K562 (cell line): ENCODE measurements around the gene SIKE1. TPM values are rescaled to one million over a fixed set of nuclear protein-coding genes. Genes with fewer than 3 reads are reported as not detected.
"Not testable (repeated sequence)": the region's sequence is repeated elsewhere in the genome, so short reads cannot be mapped to it uniquely, and the experiment has no call there.

Source experiments
- ATAC-seq: fragments of 200-7000 bp; cut with Tn5 transposase; 3 replicates; pipeline ENCODE4 v1.9.1; 2020; ENCODE audit warnings: moderate library complexity
- BruUV-seq: library from RNA; stranded (reverse); fragments of 400-500 nt; replicated peaks from 2 replicates; lab custom pipeline; 2021; lab: Mats Ljungman, UMichigan
- CTCF ChIA-PET: fragments of 300-600 bp; formaldehyde crosslinking; extraction: SDS; loops from one replicate; lab custom pipeline; 2021; ENCODE audit warnings: low intra/inter-chr PET ratio; lab: Yijun Ruan, JAX
- POLR2A ChIA-PET: fragments of 300-600, 350-650 bp; sonication (Branson Sonifier 250); formaldehyde crosslinking; extraction: SDS; loops from one replicate; lab custom pipeline; 2021; ENCODE audit warnings: antibody characterized with exemption, inconsistent platforms; lab: Yijun Ruan, JAX
- DNase-seq, 4 experiments: peaks; one replicate each; pipeline versions ENCODE4 v3.0.0 to v3.0.0-alpha.2; 2011 to 2018; ENCODE audit warnings: low spot score in 3 of 4, mixed read lengths in 3 of 4; ENCODE audit errors: extremely low read depth in 1 of 4
- FAIRE-seq: peaks from 2 replicates; lab custom pipeline; 2011; peaks lifted over from hg19 to GRCh38; lab: Jason Lieb, UNC
- H2AFZ ChIP-seq: 2 replicates; pipeline ENCODE4 v1.6.0; 2011; ENCODE audit warnings: low read depth, low read length, control low read depth, inconsistent platforms
- H3K27ac ChIP-seq: fragments of 200-600 bp; 3 replicates; pipeline ENCODE4 v1.8.0; 2011; ENCODE audit warnings: low read depth, mild to moderate bottlenecking, control low read depth, inconsistent platforms, low read length, moderate library complexity, mixed read lengths; ENCODE audit errors: extremely low read depth
- H3K27me3 ChIP-seq, 2 experiments: fragments of 300-600 bp in 1 of 2; 2 replicates in 1 of 2; 3 replicates in 1 of 2; pipeline versions ENCODE4 v1.6.0 to v1.8.0; 2011; ENCODE audit warnings: inconsistent platforms in 2 of 2, low read length in 2 of 2, mild to moderate bottlenecking in 1 of 2, mixed read lengths in 1 of 2, moderate library complexity in 1 of 2; ENCODE audit not compliant: control insufficient read depth in 2 of 2, insufficient read depth in 2 of 2
- H3K36me3 ChIP-seq: fragments of 300-600 bp; 3 replicates; pipeline ENCODE4 v1.8.0; 2011; ENCODE audit warnings: mild to moderate bottlenecking, low read length, inconsistent platforms; ENCODE audit not compliant: control insufficient read depth, insufficient read depth
- H3K4me1 ChIP-seq, 2 experiments: fragments of 200-600 bp in 1 of 2; replicated peaks in 1 of 2; 2 replicates in 1 of 2; 3 replicates in 1 of 2; pipeline versions ENCODE4 v1.5.1 to v1.8.0; 2011; ENCODE audit warnings: inconsistent platforms in 2 of 2, low read length in 2 of 2, mild to moderate bottlenecking in 1 of 2, mixed read lengths in 1 of 2, moderate library complexity in 1 of 2; ENCODE audit not compliant: control insufficient read depth in 2 of 2, insufficient read depth in 2 of 2
- H3K4me2 ChIP-seq: 2 replicates; pipeline ENCODE4 v1.6.1; 2011; ENCODE audit warnings: low read length, control low read depth, inconsistent platforms, mixed read lengths; ENCODE audit not compliant: insufficient read depth
- H3K4me3 ChIP-seq: fragments of 200-600 bp; sonication (generic), shearing (Covaris generic); 2 replicates; pipeline ENCODE4 v1.5.1; 2016; ENCODE audit warnings: control low read depth, inconsistent platforms
- H3K79me2 ChIP-seq: fragments of 200-600 bp; 3 replicates; pipeline ENCODE4 v1.8.0; 2011; ENCODE audit warnings: low read length, inconsistent platforms; ENCODE audit not compliant: control insufficient read depth, insufficient read depth
- H3K9ac ChIP-seq, 2 experiments: 2 replicates each; pipeline versions ENCODE4 v1.6.0 to v1.6.1; 2011; ENCODE audit warnings: low read depth in 2 of 2, low read length in 2 of 2, control low read depth in 1 of 2, inconsistent platforms in 1 of 2, mild to moderate bottlenecking in 1 of 2, mixed read lengths in 1 of 2; ENCODE audit not compliant: insufficient read depth in 1 of 2
- H3K9me1 ChIP-seq: one replicate; pipeline ENCODE4 v1.6.0; 2011; ENCODE audit warnings: inconsistent platforms, mild to moderate bottlenecking, low read length, moderate library complexity; ENCODE audit not compliant: control insufficient read depth, insufficient read depth
- H3K9me3 ChIP-seq: replicated peaks from 2 replicates; pipeline ENCODE4 v1.5.1; 2011; ENCODE audit warnings: low read depth, low read length, inconsistent platforms; ENCODE audit not compliant: control insufficient read depth, insufficient read depth
- H4K20me1 ChIP-seq: replicated peaks from 2 replicates; pipeline ENCODE4 v1.6.1; 2011; ENCODE audit warnings: low read length, inconsistent platforms, mixed read lengths; ENCODE audit not compliant: control insufficient read depth, insufficient read depth
- BCL6 ChIP-seq: fragments of 250-450 bp; sonication (Bioruptor Pico); IDR thresholded peaks from 2 replicates; pipeline ENCODE4 v1.4.0; 2020
- BCOR ChIP-seq: fragments of 450-650 bp; IDR thresholded peaks from 2 replicates; pipeline ENCODE4 v1.6.1; 2016
- FOXA1 ChIP-seq: fragments of 450-650 bp; IDR thresholded peaks from 2 replicates; pipeline ENCODE4 v1.6.1; 2016; ENCODE audit warnings: mild to moderate bottlenecking, borderline replicate concordance
- LCOR ChIP-seq: sonication (generic); formaldehyde crosslinking; IDR thresholded peaks from 2 replicates; pipeline ENCODE4 v1.8.0; 2022; ENCODE audit warnings: mild to moderate bottlenecking, missing genetic modification reagents
- MYBL2 ChIP-seq, 2 experiments: fragments of 450-650 bp in 1 of 2; sonication (generic) in 1 of 2; formaldehyde crosslinking in 1 of 2; IDR thresholded peaks; 2 replicates each; pipeline versions ENCODE4 v1.6.1 to v1.8.1; 2017 to 2022; ENCODE audit warnings: borderline replicate concordance in 1 of 2, inconsistent platforms in 1 of 2, low read depth in 1 of 2, mild to moderate bottlenecking in 1 of 2, missing genetic modification reagents in 1 of 2, moderate library complexity in 1 of 2
- POLR2G ChIP-seq: fragments of 200-400 bp; formaldehyde crosslinking; IDR thresholded peaks from 2 replicates; pipeline ENCODE4 v1.6.1; 2017; ENCODE audit warnings: low read depth, mild to moderate bottlenecking, antibody characterized with exemption, low read length, moderate library complexity
- RBM15 ChIP-seq: fragments of 200-400 bp; formaldehyde crosslinking; IDR thresholded peaks from 2 replicates; pipeline ENCODE4 v1.6.1; 2018; ENCODE audit warnings: mild to moderate bottlenecking, low read length, moderate library complexity; ENCODE audit not compliant: insufficient read depth
- SMARCA5 ChIP-seq: fragments of 450-650 bp; IDR thresholded peaks from 2 replicates; pipeline ENCODE4 v1.6.1; 2016
- ZC3H11A ChIP-seq: IDR thresholded peaks from 2 replicates; pipeline ENCODE4 v1.6.1; 2012; ENCODE audit warnings: low read depth, low read length, improper control_type of control experiment
- ZNF217 ChIP-seq: sonication (generic); formaldehyde crosslinking; IDR thresholded peaks from 2 replicates; pipeline ENCODE4 v1.8.0; 2022; ENCODE audit warnings: mild to moderate bottlenecking, missing genetic modification reagents
- ZNF280B ChIP-seq: fragments of 250-450 bp; sonication (Bioruptor Pico); IDR thresholded peaks from 2 replicates; pipeline ENCODE4 v1.5.1; 2021; ENCODE audit warnings: mild to moderate bottlenecking
- ZNF76 ChIP-seq: fragments of 250-450 bp; sonication (Bioruptor Pico); IDR thresholded peaks from 2 replicates; pipeline ENCODE4 v1.4.0; 2020; ENCODE audit warnings: mild to moderate bottlenecking, moderate library complexity, borderline replicate concordance
- ZNF764 ChIP-seq: fragments of 250-450 bp; sonication (Bioruptor Pico); IDR thresholded peaks from 2 replicates; pipeline ENCODE4 v1.4.0; 2020; ENCODE audit warnings: low read depth, mild to moderate bottlenecking, moderate library complexity
- WGBS: fragments of 100-300 bp; shearing (Covaris generic); methylation state at CpG from one replicate; pipeline ENCODE4 v1.1.6; 2016; ENCODE audit warnings: low coverage, mixed read lengths; ENCODE audit not compliant: insufficient coverage; ENCODE audit errors: missing lambda C conversion rate; 5-methylcytosine and 5-hydroxymethylcytosine counted together
- in situ Hi-C: fragments of 300-500 bp; cut with MboI; formaldehyde crosslinking; loops from 4 replicates; pipeline ENCODE4 v1.15.0; 2018; ENCODE audit warnings: inconsistent platforms, mixed read lengths
- intact Hi-C: fragments of 100-400 bp; cut with micrococcal nuclease; formaldehyde crosslinking; loops from 2 replicates; pipeline ENCODE4 v1.14.2; 2022
- polyA plus RNA-seq, 8 experiments: library from polyadenylated mRNA; depleted of rRNA in 4 of 8; stranded (reverse) in 5 of 8; unstranded in 3 of 8; fragments of >200 nt; fragmentation: Nextera tagmentation in 2 of 8; fragmentation: Illumina TruSeq in 1 of 8; extraction: Ambion mirVana in 2 of 8; extraction: Trizol in 1 of 8; gene quantifications; 2 replicates each; pipeline versions ENCODE4 v1.2.1 to v1.2.3, GENCODE V29; 2011 to 2014; ENCODE audit warnings: inconsistent platforms in 1 of 8, missing spikeins in 1 of 8
- total RNA-seq, 7 experiments: library from RNA; depleted of rRNA in 6 of 7; stranded (reverse); fragments of >200 nt in 6 of 7; fragmentation: Illumina TruSeq in 2 of 7; extraction: Trizol in 2 of 7; gene quantifications; 2 replicates each; pipeline versions ENCODE4 v1.2.1 to v1.2.3, GENCODE V29; 2011 to 2021; ENCODE audit warnings: low replicate concordance in 1 of 7
- TF ChIP-seq, protein P1 (sequence below): fragments of 250-450 bp; sonication (Bioruptor Pico); IDR thresholded peaks from 2 replicates; pipeline ENCODE4 v1.8.0; 2022; ENCODE audit warnings: moderate library complexity, mild to moderate bottlenecking, inconsistent platforms

Gene SIKE1
- total and polyA plus RNA-seq, 9 of the 15 experiments (the other 6 are each of a cell fraction or from before 2014, with no cell fraction given), result 21.8 to 144 (median 76.3) TPM

- WGBS, result 100% methylated on average over 2 of the region's 4 CpGs
Observed at GRCh38 chr1:114776726-114777125, 3.8 kb downstream of the SIKE1 start.

GRCh38 chr1:114771992-114772391, 8.5 kb downstream of the SIKE1 start:
- H3K36me3 ChIP-seq, result peaks cover 57% of the 10 kb centered on the region
- no peaks in the 10 kb centered on the region for H3K79me2 ChIP-seq
- H3K4me1 ChIP-seq, result no peaks in the 10 kb centered on the region
- DNase-seq (no peak), ATAC-seq (no peak), FAIRE-seq (no peak)
- POLR2A ChIA-PET, result interaction anchor here (0.5 to 2.2 kb wide), 4 partner anchors 8 to 188 kb away, joined by 3 to 9 read pairs (median 4); partner anchors contain the start of genes CSDE1 and SIKE1
- H3K9me3 ChIP-seq, result no peaks in the 10 kb centered on the region
- H3K9me1 ChIP-seq, result no peaks in the 10 kb centered on the region
- H3K4me2 ChIP-seq, result no peak overlapping the region
- intact Hi-C loops (no loop called here), in situ Hi-C loops (no loop called here)
- BruUV-seq, result no TSS peak
- H4K20me1 ChIP-seq, result no peaks in the 10 kb centered on the region
- H3K27ac ChIP-seq, result no peak overlapping the region
- no peak overlapping the region for H2AFZ ChIP-seq
- no peak overlapping the region for H3K4me3 ChIP-seq
- H3K27me3 ChIP-seq, result no peaks in the 10 kb centered on the region
- 77% methylated on average over 1 of the region's 1 CpG for WGBS
- H3K9ac ChIP-seq, result no peak overlapping the region
- CTCF ChIA-PET, result no interaction called here
- TF ChIP-seq ZNF217 (CRISPR knock-in tag) (no peak), POLR2G (no peak), ZNF76 (CRISPR knock-in tag) (no peak), ZC3H11A (no peak), ZNF280B (CRISPR knock-in tag) (no peak), MYBL2 (IDR thresholded peaks at IDR 0.05; ENCODE audit: low read depth) (no peak), MYBL2 (CRISPR knock-in tag; IDR thresholded peaks at IDR 0.05; ENCODE audit: borderline replicate concordance) (no peak), FOXA1 (no peak), LCOR (no peak), ZNF764 (CRISPR knock-in tag) (no peak), BCL6 (CRISPR knock-in tag) (no peak), RBM15 (no peak)
- TF ChIP-seq, protein P1, sequence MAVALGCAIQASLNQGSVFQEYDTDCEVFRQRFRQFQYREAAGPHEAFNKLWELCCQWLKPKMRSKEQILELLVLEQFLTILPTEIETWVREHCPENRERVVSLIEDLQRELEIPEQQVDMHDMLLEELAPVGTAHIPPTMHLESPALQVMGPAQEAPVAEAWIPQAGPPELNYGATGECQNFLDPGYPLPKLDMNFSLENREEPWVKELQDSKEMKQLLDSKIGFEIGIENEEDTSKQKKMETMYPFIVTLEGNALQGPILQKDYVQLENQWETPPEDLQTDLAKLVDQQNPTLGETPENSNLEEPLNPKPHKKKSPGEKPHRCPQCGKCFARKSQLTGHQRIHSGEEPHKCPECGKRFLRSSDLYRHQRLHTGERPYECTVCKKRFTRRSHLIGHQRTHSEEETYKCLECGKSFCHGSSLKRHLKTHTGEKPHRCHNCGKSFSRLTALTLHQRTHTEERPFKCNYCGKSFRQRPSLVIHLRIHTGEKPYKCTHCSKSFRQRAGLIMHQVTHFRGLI (CRISPR knock-in tag), result 0 out of 2 replicates have a peak, but pooled peaks have one; percentile 13

More at GRCh38 chr1:114776726-114777125, 3.8 kb downstream of the SIKE1 start:
- H3K27ac ChIP-seq, H3K9ac ChIP-seq, CTCF ChIA-PET, FAIRE-seq, intact Hi-C loops, H2AFZ ChIP-seq, H3K4me1 ChIP-seq, POLR2A ChIA-PET, BruUV-seq, ATAC-seq, H3K4me2 ChIP-seq, H4K20me1 ChIP-seq, H3K9me1 ChIP-seq, H3K27me3 ChIP-seq, DNase-seq, H3K4me3 ChIP-seq, in situ Hi-C loops, H3K9me3 ChIP-seq: not testable (repeated sequence)
- peaks cover 27% of the 10 kb centered on the region for H3K79me2 ChIP-seq
- peak; percentile 57; the same call in 1 of the 2 replicates for TF ChIP-seq BCOR
- 0 out of 2 replicates have a peak, but pooled peaks have one; percentile 33 for TF ChIP-seq SMARCA5
- peaks cover 63% of the 10 kb centered on the region for H3K36me3 ChIP-seq
